ENCODE results near the gene ARL8A.
"Not testable (repeated sequence)": the region's sequence is repeated elsewhere in the genome, so short reads cannot be mapped to it uniquely, and the experiment has no call there.

The ARL8A gene

DNA sequence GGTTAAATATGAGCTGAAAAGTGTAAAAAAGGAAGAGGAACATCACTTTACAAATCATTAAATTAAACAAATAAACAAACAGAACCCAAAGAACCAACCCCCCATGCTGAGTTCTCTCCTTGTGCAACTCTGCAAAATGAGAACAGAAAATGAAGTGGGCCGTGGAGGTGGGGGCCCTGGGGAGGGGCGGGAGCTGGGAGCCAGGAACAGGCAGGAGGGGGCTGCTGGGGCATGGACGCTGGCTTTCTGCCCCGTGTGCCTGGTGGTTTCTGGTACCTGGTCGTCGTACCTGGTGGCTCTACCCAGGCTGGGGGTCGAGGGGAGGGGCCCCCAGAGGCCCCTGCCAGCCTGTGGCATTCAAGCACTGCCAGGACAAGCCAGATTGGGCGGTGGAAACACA lies 11.0 kb downstream of the ARL8A start:
- no peak for DNase-seq

DNA sequence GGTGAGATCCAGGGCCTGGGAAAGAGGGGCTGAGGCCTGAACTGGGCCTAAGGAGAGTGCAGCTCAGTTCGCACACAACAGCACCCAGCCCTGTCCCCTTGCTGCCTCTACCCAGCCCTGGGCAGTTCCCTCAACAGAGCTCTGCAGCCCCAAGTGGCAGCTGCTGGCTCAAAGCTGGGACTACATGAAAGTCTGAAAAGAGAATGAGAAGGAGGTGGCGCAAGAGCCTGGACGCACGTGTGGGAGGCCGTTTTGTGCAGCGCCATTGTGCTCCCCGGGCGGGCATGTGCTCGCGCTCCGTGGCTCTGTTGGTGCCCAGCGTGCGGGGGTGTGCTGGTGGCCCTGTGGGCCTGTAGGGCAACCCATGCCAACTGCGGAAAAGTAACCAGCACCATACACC lies 11.5 kb downstream of the ARL8A start:
- DNase-seq, result no peak

DNA sequence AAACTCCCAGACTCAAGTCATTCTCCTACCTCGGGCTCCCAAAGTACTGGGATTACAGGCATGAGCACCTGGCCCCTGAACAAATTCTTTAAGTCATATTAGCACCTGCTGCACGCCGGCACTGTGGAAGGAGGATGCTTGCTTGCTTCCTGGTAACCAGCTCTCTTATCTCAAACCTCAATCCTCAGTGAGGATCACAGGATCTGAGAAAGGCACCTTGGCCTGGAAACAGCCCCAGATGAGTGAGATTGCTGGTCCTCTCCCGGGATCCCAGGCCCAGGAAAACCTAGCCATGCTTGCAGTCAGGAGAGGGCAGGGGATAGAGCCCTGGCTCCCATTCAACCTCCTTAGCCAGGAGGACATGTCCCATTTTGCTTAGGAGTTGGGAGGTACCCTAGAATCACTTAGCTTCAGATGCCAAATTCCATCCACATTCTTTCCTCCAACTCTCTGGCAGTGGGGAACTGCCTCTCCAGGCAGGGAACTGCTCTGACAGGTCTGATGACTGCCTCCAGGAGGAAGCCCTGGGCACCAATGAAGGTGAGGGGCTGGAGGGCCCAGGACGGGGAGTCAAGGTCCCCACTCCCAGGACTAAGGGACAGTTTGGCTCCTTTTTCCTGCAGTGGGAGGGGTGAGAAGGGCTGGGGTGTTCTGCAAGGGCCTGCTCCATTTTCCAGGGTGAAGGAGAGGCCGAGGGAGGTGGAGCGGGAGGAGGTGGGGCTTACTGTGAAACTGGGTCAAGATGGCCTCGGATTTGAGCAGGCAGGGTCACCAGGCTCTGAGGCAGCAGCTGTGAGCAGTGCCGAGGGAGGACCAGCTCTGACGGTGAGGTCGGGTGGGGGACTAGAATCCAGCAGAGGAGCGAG lies 12.3 kb downstream of the ARL8A start:
- DNase-seq, result no peak

DNA sequence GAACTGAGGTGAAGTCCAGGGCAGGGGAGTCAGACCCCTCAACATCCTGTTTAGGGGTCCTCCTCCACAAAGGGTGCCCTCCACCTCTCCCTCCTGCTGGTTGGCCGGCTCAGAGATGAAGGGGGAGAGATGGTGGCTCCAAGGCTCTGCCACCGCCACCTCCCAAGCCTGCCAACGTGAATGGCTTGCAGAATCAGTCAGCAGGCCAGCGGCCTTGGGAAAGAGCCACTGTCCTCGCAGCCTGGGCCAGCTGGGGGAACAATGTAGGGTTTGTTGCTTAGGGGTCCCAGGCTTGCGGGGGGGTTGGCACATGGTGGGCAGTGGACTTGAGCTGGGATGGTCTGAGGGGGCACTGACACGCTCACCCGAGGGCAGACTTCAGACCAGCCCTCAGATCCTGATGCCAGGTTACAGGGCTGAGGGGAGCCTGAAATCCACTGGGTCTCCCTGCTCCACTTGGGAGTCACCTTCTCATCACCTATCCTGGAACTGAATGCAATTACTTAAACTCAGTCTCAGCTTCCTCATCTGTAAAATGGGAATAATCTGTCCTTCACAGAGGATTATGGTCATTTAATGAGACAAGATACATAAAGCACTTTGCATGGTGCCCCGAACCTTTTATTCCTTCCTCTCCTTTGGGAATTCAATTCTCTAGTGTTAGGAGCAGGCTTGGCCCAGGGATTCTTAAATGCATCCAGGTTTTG lies 13.6 kb downstream of the ARL8A start:
- DNase-seq, result no peak

DNA sequence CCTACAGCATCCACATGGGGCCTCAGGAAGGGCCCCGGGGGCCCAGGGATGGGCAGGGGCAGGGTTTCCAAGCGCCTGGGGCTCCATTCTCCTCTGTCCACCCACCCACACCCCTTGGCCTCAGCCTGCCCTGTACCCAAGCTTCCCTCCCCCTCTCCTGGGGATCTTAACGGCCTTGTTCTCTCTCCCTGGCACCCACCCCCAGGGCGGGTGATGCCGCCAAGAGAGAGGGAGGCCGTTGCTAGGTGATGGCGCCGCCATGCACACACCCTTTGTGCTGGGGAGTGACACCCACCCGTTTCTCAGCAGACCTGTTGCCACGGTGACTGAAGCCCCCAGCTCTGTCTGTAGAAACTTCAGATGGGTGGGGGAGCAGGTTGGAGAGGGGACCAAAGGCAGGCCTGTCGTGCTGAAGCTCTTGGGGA lies 14.2 kb downstream of the ARL8A start:
- DNase-seq, result no peak

DNA sequence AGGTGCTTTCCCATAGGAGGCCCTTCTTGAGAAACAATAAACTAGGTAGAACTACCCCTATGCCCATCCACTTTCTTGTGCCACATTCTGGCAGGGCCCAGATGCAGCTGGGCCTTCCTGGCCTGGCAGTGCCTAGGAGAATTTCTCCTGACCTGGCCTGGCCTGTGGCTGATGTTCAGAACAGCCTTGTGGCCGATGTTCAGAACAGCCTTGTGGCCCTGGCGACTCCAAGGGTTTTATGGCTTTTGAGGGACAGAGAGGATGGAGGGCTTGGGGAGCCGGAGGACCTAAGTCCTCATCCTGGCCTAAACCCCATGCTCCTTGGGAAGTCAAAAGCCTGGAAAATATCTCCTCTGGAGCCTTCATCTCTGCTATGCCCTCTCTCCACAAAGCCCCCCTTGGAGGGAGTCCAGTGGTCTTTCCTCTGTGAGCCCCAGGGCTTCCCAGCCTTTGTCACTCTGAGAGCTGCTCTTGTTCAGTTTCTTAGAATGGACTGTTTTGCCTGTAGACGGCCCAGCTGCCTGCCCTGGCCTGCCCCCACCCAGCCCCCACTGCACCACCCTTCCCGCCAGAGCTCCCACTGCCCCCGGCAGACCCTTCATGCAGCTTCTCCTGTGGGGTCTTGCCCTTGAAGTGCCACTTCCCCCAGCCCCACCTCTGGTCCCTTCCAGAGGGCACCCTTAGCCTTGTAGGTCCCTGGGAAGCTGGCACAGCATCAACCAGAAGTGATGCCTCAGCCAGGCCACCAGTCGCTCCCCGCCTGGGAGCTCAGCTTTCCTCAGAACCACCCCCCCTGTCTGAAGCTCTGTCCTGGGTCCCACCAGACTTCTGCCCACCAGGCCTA lies 14.9 kb downstream of the ARL8A start:
- DNase-seq, result no peak

DNA sequence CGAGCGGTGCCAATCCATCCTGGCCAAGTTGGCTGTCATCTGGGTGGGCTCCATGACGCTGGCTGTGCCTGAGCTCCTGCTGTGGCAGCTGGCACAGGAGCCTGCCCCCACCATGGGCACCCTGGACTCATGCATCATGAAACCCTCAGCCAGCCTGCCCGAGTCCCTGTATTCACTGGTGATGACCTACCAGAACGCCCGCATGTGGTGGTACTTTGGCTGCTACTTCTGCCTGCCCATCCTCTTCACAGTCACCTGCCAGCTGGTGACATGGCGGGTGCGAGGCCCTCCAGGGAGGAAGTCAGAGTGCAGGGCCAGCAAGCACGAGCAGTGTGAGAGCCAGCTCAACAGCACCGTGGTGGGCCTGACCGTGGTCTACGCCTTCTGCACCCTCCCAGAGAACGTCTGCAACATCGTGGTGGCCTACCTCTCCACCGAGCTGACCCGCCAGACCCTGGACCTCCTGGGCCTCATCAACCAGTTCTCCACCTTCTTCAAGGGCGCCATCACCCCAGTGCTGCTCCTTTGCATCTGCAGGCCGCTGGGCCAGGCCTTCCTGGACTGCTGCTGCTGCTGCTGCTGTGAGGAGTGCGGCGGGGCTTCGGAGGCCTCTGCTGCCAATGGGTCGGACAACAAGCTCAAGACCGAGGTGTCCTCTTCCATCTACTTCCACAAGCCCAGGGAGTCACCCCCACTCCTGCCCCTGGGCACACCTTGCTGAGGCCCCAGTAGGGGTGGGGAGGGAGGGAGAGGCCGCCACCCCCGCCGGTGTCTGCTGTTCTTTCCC lies 16.5 kb downstream of the ARL8A start:
- no peak for DNase-seq

DNA sequence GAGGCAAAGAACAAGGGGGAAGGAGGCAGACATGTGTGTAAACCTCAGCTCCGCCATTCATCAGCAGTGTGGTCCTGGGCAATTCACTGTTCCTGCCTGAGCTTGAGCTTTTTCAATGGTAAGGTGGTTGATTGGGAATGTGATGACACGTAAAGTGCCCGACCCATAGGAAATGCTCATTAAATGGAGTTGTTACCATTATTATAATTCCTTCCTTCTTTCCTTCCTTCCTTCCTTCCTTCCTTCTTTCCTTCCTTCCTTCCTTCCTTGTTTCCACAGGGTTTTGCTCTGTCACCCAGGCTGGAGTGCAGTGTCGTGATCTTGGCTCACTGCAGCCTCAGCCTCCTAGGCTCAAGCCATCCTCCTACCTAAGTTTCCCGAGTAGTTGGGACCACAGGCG lies 17.5 kb downstream of the ARL8A start:
- no peak for DNase-seq

DNA sequence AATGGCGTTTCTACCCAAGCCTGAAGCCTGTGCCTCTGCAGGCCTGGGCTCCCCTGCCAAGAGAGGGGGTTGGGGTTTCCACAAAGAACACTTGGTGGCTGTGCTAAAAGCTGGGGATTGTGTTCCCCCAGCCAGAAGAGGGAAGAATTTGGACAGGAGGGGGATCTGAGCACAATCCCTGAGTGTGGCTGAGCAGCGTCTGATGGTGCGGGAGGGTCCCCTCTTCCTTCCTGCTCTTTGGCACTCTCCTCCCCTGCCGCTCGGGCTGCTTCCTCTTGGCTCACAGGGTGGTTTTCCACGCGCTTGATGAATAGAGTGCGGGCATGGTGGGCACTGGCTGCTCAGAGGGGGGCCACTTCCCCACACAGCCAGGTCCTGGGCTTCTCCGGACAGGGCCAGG lies 18.1 kb downstream of the ARL8A start:
- DNase-seq, result no peak

DNA sequence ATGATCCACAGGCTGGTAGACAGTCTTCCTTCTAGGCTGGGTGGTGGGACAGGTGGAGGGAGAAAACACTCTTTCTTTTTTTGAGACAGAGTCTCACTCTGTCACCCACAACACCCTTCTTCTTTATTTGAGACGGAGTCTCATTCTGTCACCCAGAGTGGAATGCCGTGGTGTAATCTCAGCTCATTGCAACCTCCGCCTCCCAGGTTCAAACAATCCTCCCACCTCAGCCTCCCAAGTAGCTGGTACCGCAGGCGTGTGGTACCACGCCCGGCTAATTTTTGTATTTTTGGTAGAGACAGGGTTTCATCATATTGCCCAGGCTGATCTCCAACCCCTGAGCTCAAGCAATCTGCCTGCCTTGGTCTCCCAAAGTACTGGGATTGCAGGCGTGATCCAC lies 18.9 kb downstream of the ARL8A start:
- DNase-seq, result no peak

DNA sequence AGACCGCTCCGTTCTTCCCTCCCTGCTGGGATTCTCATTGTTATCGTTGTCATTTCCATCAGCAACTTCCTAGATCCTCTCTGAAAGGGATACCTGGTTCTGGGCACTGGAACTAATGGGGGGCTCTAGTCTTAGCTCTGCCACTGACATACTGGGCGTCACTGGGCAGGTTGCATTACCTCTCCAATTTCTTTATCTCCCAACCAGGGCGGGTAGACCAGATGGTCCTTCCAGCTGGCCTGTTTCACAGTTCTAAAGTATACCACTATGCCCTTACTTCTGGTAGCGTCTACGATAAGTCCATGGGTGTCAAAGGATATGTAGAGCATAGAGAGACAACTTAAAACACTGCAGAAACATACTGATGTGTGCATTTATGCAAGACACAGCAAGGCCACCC lies 20.4 kb downstream of the ARL8A start:
- no peak for DNase-seq

DNA sequence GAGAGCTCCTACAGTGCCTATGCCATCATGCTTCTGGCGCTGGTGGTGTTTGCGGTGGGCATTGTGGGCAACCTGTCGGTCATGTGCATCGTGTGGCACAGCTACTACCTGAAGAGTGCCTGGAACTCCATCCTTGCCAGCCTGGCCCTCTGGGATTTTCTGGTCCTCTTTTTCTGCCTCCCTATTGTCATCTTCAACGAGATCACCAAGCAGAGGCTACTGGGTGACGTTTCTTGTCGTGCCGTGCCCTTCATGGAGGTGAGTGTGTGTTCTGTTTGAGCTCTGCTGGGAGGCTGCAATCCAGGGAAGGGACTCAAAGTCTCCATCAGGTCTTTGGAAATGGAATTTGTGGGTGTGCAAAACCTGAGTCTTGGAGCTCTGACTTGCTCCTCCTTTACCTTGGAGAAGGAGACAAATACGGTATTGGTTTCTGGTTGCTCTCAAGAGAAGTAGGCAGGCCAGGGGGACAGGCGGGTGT lies 21.2 kb downstream of the ARL8A start:
- DNase-seq, result no peak

DNA sequence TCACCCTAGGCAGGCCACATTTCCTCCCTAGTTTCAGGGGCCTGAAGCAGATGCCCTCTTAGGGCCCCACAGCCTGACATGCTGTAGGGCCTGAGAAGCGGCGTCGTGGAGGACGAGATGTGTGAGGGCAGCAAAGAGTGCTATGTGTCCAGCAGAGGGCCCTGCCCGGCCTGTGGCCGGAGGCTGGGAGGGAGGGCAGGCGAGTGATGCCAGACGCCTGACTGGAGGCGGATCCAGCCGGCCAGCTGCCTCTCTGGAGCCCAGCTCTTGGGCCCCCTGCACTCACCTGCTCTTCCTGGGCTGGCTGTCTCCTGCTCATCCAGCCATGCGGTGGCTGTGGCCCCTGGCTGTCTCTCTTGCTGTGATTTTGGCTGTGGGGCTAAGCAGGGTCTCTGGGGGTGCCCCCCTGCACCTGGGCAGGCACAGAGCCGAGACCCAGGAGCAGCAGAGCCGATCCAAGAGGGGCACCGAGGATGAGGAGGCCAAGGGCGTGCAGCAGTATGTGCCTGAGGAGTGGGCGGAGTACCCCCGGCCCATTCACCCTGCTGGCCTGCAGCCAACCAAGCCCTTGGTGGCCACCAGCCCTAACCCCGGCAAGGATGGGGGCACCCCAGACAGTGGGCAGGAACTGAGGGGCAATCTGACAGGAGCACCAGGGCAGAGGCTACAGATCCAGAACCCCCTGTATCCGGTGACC lies 21.8 kb downstream of the ARL8A start, which contains the start of gene GPR37L1:
GPR37L1 (plus strand) TSS at position 279 of the 697 bp plus-strand sequence; CDS start at position 326, 47 bp downstream.
- no peak for DNase-seq

DNA sequence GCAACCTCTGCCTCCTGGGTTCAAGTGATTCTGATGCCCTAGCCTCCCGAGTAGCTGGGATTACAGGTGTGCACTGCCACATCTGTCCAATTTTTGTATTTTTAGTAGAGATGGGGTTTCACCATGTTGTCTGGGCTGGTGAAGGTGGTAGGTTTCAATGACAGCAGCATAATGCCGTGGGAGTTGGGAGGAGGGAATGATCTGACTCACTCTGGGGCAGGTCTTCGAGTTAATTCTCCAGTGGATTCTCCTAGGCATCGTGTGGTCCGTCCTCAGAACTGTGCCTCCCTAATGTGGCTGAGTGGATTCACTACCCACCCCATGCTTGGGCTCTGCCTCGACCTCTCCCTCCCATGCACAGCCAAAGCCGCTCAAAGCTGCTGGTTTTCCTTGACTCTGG lies 23.5 kb downstream of the ARL8A start:
- no peak for DNase-seq

DNA sequence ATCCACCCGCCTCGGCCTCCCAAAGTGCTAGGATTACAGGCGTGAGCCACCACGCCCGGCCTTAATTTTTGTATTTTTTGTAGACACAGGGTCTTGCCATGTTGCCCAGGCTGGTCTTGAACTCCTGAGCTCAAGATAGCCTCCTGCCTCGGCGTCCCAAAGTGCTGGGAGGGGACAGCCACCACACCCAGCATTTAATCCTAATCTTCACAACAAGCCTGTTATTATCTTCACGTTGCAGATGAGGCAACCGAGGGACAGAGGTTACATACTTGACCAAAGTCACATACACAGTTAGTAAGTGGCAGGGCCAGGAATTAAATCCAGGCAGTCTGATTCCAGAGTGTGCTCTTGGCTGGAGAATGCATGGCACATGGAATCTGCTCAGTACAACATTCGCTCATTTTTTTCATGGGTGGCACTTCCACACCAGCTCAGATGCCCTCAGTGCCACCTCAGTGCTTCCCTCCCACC lies 26.6 kb downstream of the ARL8A start:
- DNase-seq, result no peak

DNA sequence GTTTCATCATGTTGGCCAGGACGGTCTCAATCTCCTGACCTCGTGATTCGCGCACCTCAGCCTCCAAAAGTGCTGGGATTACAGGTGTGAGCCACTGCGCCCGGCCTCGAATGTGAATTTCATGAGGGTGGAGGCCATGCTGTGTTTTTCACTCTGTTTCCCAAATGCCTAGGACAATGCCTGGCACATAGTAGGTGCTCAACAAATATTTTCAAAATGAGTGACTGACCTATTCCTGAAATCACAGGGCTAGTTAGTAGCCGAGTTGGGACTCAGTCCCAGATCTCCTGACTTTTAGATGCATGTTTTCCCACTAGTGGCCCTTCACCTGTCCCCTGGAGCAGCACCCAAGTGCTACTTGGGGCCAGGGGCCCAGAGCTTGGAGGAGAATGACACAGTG lies 28.2 kb downstream of the ARL8A start:
- no peak for DNase-seq

DNA sequence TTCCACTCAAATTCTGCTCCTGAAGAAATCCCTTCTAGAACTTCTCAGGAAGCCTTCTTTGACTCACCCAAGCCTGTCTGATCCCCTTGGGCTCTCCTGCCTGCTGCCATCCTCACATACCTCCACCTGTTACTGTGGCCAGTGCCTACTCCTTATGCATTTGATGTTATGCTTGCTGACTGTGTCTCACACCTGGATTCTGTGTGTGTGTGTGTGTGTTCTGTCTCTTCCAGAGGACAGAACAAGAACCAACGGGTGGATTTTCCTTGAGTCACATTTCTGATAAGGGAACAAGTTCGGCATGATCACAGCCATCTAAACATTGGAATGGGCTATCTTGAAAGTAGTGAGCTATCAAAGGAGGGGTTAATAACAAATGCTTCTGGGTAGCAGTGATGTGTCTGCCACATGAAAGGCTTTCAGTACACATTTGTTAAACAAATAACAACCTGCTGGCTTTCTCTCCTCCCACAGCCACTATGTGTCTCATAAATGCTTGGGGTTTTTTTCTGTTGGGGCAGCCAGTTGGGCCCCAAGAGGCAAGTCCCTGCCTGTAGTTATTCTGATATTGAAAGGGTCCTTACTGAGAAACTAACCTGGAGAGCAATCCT lies 30.7 kb downstream of the ARL8A start:
- DNase-seq, result no peak

DNA sequence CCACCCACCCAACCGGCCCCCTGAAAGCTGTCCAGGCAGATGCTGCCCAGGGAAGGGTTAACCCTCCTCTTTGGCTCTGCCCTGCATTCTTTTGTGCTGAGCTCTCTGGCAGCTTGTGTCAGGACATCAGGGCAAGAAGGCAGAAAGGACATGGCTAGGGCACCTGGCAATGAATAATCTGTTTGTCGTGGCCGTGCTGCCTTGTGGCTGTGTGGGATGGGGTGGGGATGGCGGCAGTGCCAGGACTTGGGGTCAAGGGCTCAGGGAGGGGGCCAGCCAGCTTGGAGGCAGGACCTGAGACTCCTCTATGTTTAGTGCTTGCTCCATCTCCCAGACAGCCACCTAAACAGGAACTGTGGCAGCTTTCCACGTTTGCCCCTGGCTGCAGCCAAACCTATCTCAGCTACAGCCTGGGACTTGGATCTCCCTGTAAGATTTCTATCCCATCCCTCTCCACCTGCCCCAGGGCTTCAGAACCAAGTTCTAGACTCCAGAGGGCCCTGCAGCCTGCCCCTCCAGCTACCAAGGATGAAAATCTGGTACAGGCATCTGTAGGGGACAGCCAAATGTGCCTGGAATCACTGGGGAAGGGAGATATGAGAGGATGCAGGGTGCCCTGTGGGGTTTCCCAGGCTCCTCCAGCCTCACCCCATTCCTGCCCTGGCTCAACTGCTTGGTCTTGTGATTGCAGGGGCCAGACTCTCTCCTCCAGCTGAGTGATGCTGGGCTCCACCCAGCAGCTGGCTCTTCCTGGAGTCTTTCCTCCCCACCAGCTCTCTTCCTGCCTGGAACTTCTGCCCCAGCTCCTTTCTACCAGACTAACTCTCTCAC lies 31.5 kb downstream of the ARL8A start:
- no peak for DNase-seq

DNA sequence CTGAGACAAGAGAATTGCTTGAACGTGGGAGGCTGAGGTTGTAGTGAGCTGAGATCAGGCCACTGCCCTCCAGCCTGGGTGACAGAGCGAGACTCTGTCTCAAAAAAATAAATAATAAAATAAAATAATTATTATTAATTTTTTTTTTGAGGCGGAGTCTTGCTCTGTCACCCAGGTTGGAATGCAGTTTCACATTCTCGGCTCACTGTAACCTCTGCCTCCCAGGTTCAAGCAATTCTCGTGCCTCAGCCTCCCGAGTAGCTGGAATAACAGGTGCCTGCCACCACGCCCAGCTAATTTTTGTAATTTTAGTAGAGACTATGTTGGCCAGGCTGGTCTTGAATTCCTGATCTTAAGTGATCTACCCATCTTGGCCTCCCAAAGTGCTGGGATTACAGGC lies 32.9 kb downstream of the ARL8A start:
- not testable (repeated sequence) for DNase-seq

DNA sequence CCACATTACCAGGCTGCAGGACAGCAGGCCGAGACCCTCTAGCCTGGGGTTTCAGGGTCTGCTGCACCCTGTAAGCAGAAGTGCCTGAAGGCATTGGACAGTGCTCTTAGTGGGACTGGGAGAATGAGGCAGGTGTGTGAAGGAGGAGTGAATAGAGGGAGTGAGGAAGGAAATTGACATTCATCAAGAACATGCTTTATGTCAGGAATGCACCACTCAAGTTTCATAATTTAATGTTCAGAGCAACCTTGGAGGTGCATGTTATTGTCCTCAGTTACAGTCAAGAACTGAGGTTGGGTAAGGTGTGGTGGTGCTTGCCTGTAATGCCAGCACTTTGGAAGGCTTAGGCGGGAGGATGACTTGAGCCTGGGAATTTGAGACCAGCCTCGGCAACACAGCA lies 33.6 kb downstream of the ARL8A start:
- no peak for DNase-seq
